Endothelial cell of umbilical vein (primary cell): ENCODE results near the gene SPOCD1. TPM values are rescaled to one million over a fixed set of nuclear protein-coding genes. Genes with fewer than 3 reads are reported as not detected.

Experiments used
- BruUV-seq: library from RNA; stranded (reverse); fragments of 400-500 nt; replicated peaks from 2 replicates; lab custom pipeline; 2021; lab: Mats Ljungman, UMichigan
- CTCF ChIA-PET: fragments of 300-600, 350-600 bp; sonication (Branson Sonifier 250); formaldehyde crosslinking; loops from one replicate; lab custom pipeline; 2021; ENCODE audit warnings: antibody characterized with exemption, inconsistent platforms; lab: Charles Lee
- POLR2A ChIA-PET: fragments of 300-600, 350-600 bp; sonication (Branson Sonifier 250); formaldehyde crosslinking; loops from one replicate; lab custom pipeline; 2021; ENCODE audit warnings: antibody characterized with exemption, inconsistent platforms; lab: Charles Lee
- DNase-seq: peaks from one replicate; pipeline ENCODE4 v3.0.0-alpha.2; 2011; ENCODE audit warnings: low read depth, low spot score
- FAIRE-seq: peaks from 2 replicates; lab custom pipeline; 2011; peaks lifted over from hg19 to GRCh38; lab: Jason Lieb, UNC
- H2AFZ ChIP-seq: 2 replicates; pipeline ENCODE4 v1.6.0; 2012; ENCODE audit warnings: low read depth, low read length, control low read depth, inconsistent platforms
- H3K27ac ChIP-seq: 2 replicates; pipeline ENCODE4 v1.5.1; 2011; ENCODE audit warnings: low read depth, mild to moderate bottlenecking, control low read depth, low read length, moderate library complexity; ENCODE audit not compliant: insufficient read depth
- H3K27me3 ChIP-seq, 2 experiments: 2 replicates each; pipeline versions ENCODE4 v1.6.0 to v1.6.1; 2011; ENCODE audit warnings: low read length in 2 of 2, mixed read lengths in 1 of 2; ENCODE audit not compliant: control insufficient read depth in 2 of 2, insufficient read depth in 2 of 2
- H3K36me3 ChIP-seq, 2 experiments: 2 replicates in 1 of 2; 3 replicates in 1 of 2; pipeline ENCODE4 v1.5.1; 2011; ENCODE audit warnings: low read length in 2 of 2, mild to moderate bottlenecking in 1 of 2, moderate library complexity in 1 of 2; ENCODE audit not compliant: control insufficient read depth in 2 of 2, insufficient read depth in 2 of 2; ENCODE audit errors: extremely low read depth in 1 of 2
- H3K4me1 ChIP-seq: 3 replicates; pipeline ENCODE4 v1.5.1; 2011; ENCODE audit warnings: mild to moderate bottlenecking, low read length; ENCODE audit not compliant: control insufficient read depth, insufficient read depth; ENCODE audit errors: extremely low read depth
- H3K4me2 ChIP-seq: 2 replicates; pipeline ENCODE4 v1.6.1; 2011; ENCODE audit warnings: low read length, control low read depth, mixed read lengths; ENCODE audit not compliant: insufficient read depth
- H3K4me3 ChIP-seq, 3 experiments: fragments of 200-600 bp in 1 of 3; sonication (generic), shearing (Covaris generic) in 1 of 3; replicated peaks in 1 of 3; 2 replicates each; pipeline ENCODE4 v1.5.1; 2011 to 2016; ENCODE audit warnings: control low read depth in 3 of 3, low read length in 3 of 3, mild to moderate bottlenecking in 2 of 3, inconsistent platforms in 1 of 3, low read depth in 1 of 3, moderate library complexity in 1 of 3; ENCODE audit not compliant: insufficient read depth in 1 of 3
- H3K79me2 ChIP-seq: 2 replicates; pipeline ENCODE4 v1.6.0; 2012; ENCODE audit warnings: low read length, inconsistent platforms; ENCODE audit not compliant: control insufficient read depth, insufficient read depth
- H3K9ac ChIP-seq: replicated peaks from 2 replicates; pipeline ENCODE3; 2011; ENCODE audit warnings: low read length, control low read depth; ENCODE audit not compliant: insufficient read depth; ENCODE audit errors: extremely low read depth
- H3K9me1 ChIP-seq: replicated peaks from 3 replicates; pipeline ENCODE4 v1.6.0; 2011; ENCODE audit warnings: mild to moderate bottlenecking, low read length; ENCODE audit not compliant: control insufficient read depth, insufficient read depth; ENCODE audit errors: extremely low read depth
- H3K9me3 ChIP-seq: replicated peaks from 2 replicates; pipeline ENCODE4 v1.5.1; 2012; ENCODE audit warnings: low read length, inconsistent platforms; ENCODE audit not compliant: control insufficient read depth, insufficient read depth
- H4K20me1 ChIP-seq: replicated peaks from 2 replicates; pipeline ENCODE3; 2011; ENCODE audit warnings: mild to moderate bottlenecking, low read length; ENCODE audit not compliant: control insufficient read depth, insufficient read depth; ENCODE audit errors: extremely low read depth
- EZH2 ChIP-seq: IDR thresholded peaks from 2 replicates; pipeline ENCODE4 v1.6.1; 2012; ENCODE audit warnings: borderline replicate concordance, low read depth, mild to moderate bottlenecking, moderate library complexity, low read length, inconsistent platforms; ENCODE audit not compliant: severe bottlenecking
- FOS ChIP-seq: IDR thresholded peaks from 2 replicates; pipeline ENCODE4 v1.6.1; 2011; ENCODE audit warnings: mild to moderate bottlenecking, low read length, moderate library complexity, borderline replicate concordance; ENCODE audit not compliant: insufficient read depth
- GATA2 ChIP-seq: IDR thresholded peaks from 2 replicates; pipeline ENCODE4 v1.7.0; 2011; ENCODE audit warnings: low read depth, mild to moderate bottlenecking, moderate library complexity, mixed read lengths, low read length; ENCODE audit not compliant: insufficient read length, insufficient read depth
- JUN ChIP-seq: IDR thresholded peaks from 2 replicates; pipeline ENCODE4 v1.6.1; 2011; ENCODE audit warnings: borderline replicate concordance, low read depth; ENCODE audit not compliant: insufficient read length, insufficient read depth
- MYC ChIP-seq: IDR thresholded peaks from one replicate; pipeline ENCODE4 v1.6.1; 2011; ENCODE audit warnings: mild to moderate bottlenecking, low read depth, low read length
- POLR2A ChIP-seq: IDR thresholded peaks from 2 replicates; pipeline ENCODE4 v1.6.1; 2012; ENCODE audit warnings: low read depth, mild to moderate bottlenecking, control low read depth, low read length
- POLR2AphosphoS5 ChIP-seq: IDR thresholded peaks from 2 replicates; pipeline ENCODE4 v1.6.1; 2012; ENCODE audit warnings: low read depth, mild to moderate bottlenecking, control low read depth, low read length, moderate library complexity; ENCODE audit not compliant: insufficient read depth
- dilution Hi-C: fragments of 300-500 bp; cut with MboI; formaldehyde crosslinking; loops from one replicate; pipeline ENCODE4 v1.15.0; 2019; ENCODE audit warnings: low sequenced_read_pairs; ENCODE audit not compliant: extremely low pct_ligation_motif_present
- intact Hi-C: fragments of 100-400 bp; cut with micrococcal nuclease; formaldehyde crosslinking; loops from one replicate; pipeline ENCODE4 v1.10.0; 2022
- polyA plus RNA-seq, 4 experiments: library from polyadenylated mRNA; depleted of rRNA in 3 of 4; stranded (reverse) in 3 of 4; unstranded in 1 of 4; fragments of >200 nt; gene quantifications; 2 replicates each; pipeline versions ENCODE4 v1.2.1 to v1.2.3, GENCODE V29; 2011 to 2012; ENCODE audit warnings: missing spikeins in 1 of 4
- total RNA-seq: library from RNA; stranded (reverse); gene quantifications from 2 replicates; pipeline ENCODE4 v1.2.3, GENCODE V29; 2021
- TF ChIP-seq, protein P1 (sequence below): IDR thresholded peaks from 2 replicates; pipeline ENCODE4 v1.6.1; 2011; ENCODE audit not compliant: insufficient read depth, insufficient read length
- TF ChIP-seq, protein P2 (sequence below), 2 donors: IDR thresholded peaks; 1 replicate in 1 of 2; 2 replicates in 1 of 2; pipeline ENCODE4 v1.5.1; 2011; ENCODE audit warnings: low read length in 2 of 2, mild to moderate bottlenecking in 2 of 2, moderate library complexity in 2 of 2, control low read depth in 1 of 2, inconsistent platforms in 1 of 2, low read depth in 1 of 2; ENCODE audit not compliant: insufficient read depth in 1 of 2; ENCODE audit errors: extremely low read depth in 1 of 2

Gene SPOCD1
- total and polyA plus RNA-seq, 2 donors (not counting 3 experiments of a cell fraction or from before 2014, with no cell fraction given) = 0.27 to 33.0 TPM

DNA sequence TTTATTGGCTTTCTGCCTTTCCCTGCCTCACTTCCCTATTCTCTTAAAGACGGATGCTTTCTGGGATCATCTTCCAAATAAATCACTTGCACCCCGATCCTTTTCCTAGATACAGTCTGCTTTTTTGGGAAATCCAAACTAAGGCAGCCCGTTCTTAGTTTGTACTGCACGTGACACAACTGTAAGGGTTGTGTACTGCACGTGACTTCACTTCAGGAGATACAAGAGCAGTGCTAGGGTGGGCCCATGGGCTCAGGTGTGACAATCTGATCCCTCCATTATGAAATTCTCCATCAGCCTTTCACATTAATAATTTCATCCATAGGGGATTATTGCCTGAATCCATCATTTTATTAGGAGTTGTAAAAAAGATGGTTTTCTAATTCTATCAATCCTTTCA lies 33.8 kb upstream of the SPOCD1 start:
- POLR2A ChIA-PET = interaction anchor here (0.6 kb wide), 1 partner anchor 78 kb away, joined by 3 read pairs; no protein-coding TSS in a partner anchor
- Histone ChIP-seq H3K27ac (no peak overlapping the region), H3K36me3 (no peaks in the 10 kb centered on the region), H2AFZ (no peak overlapping the region), H3K9me3 (no peaks in the 10 kb centered on the region), H3K27me3 (peaks cover 0 to 1% of the 10 kb centered on the region in 2 experiments), H3K4me3 (no peak overlapping the region), H3K4me2 (no peak overlapping the region), H3K9me1 (no peaks in the 10 kb centered on the region), H3K79me2 (no peaks in the 10 kb centered on the region), H4K20me1 (no peaks in the 10 kb centered on the region), H3K9ac (no peak overlapping the region), H3K4me1 (no peaks in the 10 kb centered on the region)
- intact Hi-C loops = no loop called here
- no peak for TF ChIP-seq POLR2A
- TF ChIP-seq, protein P1, sequence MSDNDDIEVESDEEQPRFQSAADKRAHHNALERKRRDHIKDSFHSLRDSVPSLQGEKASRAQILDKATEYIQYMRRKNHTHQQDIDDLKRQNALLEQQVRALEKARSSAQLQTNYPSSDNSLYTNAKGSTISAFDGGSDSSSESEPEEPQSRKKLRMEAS = no peak
- no peak for TF ChIP-seq JUN
- no peak for TF ChIP-seq EZH2
- no peak for TF ChIP-seq GATA2
- TF ChIP-seq MYC = no peak
- TF ChIP-seq POLR2AphosphoS5 = no peak
- no peak for TF ChIP-seq FOS
- no peak for FAIRE-seq
- CTCF ChIA-PET = no interaction called here
- BruUV-seq = no TSS peak
- dilution Hi-C loops = no loop called here
- no peak for DNase-seq

DNA sequence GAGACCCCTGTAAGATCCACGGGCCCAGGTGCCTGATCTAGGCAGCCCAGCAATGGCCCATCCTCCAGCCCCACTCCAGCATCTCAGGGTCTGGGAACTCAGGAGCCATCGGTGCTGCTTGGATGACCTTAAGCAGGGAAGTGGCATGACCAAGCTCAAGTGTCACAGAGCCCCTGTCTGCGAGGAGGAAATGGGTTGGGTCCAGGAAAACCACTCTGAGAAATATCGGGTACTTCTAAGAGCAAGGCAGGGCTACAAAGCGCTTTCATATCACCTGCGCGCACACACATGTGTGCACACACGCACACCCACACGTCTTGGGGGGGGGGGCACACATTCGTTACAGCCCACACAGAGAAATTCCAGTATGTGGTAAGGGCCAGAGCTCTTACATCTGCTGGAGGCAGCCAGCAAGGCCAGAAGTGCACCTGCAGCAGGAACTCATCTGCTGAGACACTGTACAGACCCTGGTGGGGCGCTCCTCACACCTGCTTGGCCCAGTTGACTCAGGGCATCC lies 32.6 kb upstream of the SPOCD1 start:
- Histone ChIP-seq H3K79me2 (no peaks in the 10 kb centered on the region), H3K9ac (no peak overlapping the region), H3K4me1 (no peaks in the 10 kb centered on the region), H3K4me2 (no peak overlapping the region), H3K27ac (no peak overlapping the region), H3K9me3 (no peaks in the 10 kb centered on the region), H2AFZ (no peak overlapping the region), H3K9me1 (no peaks in the 10 kb centered on the region), H3K27me3 (peaks cover 0 to 1% of the 10 kb centered on the region in 2 experiments), H4K20me1 (no peaks in the 10 kb centered on the region), H3K36me3 (no peaks in the 10 kb centered on the region), H3K4me3 (no peak overlapping the region)
- POLR2A ChIA-PET = no interaction called here
- FAIRE-seq (no peak), DNase-seq (no peak)
- dilution Hi-C loops = no loop called here
- CTCF ChIA-PET = interaction anchor here (1.6 kb wide), 1 partner anchor 11 kb away, joined by 3 read pairs; no protein-coding TSS in a partner anchor
- TF ChIP-seq POLR2AphosphoS5 (no peak), JUN (no peak), GATA2 (no peak), MYC (no peak), EZH2 (no peak), POLR2A (no peak)
- TF ChIP-seq, protein P2, sequence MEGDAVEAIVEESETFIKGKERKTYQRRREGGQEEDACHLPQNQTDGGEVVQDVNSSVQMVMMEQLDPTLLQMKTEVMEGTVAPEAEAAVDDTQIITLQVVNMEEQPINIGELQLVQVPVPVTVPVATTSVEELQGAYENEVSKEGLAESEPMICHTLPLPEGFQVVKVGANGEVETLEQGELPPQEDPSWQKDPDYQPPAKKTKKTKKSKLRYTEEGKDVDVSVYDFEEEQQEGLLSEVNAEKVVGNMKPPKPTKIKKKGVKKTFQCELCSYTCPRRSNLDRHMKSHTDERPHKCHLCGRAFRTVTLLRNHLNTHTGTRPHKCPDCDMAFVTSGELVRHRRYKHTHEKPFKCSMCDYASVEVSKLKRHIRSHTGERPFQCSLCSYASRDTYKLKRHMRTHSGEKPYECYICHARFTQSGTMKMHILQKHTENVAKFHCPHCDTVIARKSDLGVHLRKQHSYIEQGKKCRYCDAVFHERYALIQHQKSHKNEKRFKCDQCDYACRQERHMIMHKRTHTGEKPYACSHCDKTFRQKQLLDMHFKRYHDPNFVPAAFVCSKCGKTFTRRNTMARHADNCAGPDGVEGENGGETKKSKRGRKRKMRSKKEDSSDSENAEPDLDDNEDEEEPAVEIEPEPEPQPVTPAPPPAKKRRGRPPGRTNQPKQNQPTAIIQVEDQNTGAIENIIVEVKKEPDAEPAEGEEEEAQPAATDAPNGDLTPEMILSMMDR (IDR thresholded peaks at IDR 0.05; ENCODE audit: extremely low read depth in 1 of 2, insufficient read depth in 1 of 2, low read depth in 1 of 2, low read length in 2 of 2) = no peak
- TF ChIP-seq, protein P1 = no peak
- no TSS peak for BruUV-seq
- intact Hi-C loops = no loop called here
